RCC 7860 (cell line): Measurements from ENCODE around the gene CDKL5.

Experiments used
- DNase-seq: peaks from one replicate; pipeline ENCODE4 v3.0.0-alpha.2; 2015; ENCODE audit warnings: low spot score
- FAIRE-seq: peaks from 2 replicates; lab custom pipeline; 2012; peaks lifted over from hg19 to GRCh38; lab: Jason Lieb, UNC

Gene CDKL5

GRCh38 chrX:18455384-18455783 lies 30.0 kb downstream of the CDKL5 start:
- FAIRE-seq: no peak

GRCh38 chrX:18457000-18457399 lies 31.6 kb downstream of the CDKL5 start:
- FAIRE-seq: no peak
- no peak for DNase-seq

More at GRCh38 chrX:18455384-18455783, 30.0 kb downstream of the CDKL5 start:
- DNase-seq: peak; percentile 9

GRCh38 chrX:18461431-18461830 lies 36.0 kb downstream of the CDKL5 start:
- FAIRE-seq (no peak), DNase-seq (no peak)

GRCh38 chrX:18464499-18464898 lies 39.1 kb downstream of the CDKL5 start:
- DNase-seq (no peak), FAIRE-seq (no peak)

GRCh38 chrX:18465051-18465450 lies 39.6 kb downstream of the CDKL5 start:
- DNase-seq (no peak), FAIRE-seq (no peak)

GRCh38 chrX:18468599-18468998 lies 43.2 kb downstream of the CDKL5 start:
- FAIRE-seq (no peak), DNase-seq (no peak)

GRCh38 chrX:18471296-18471695 lies 45.9 kb downstream of the CDKL5 start:
- FAIRE-seq: no peak
- DNase-seq: no peak

GRCh38 chrX:18490806-18491555 lies 65.6 kb downstream of the CDKL5 start:
- DNase-seq (no peak), FAIRE-seq (no peak)

- FAIRE-seq (peak; percentile 51), DNase-seq (no peak)
These were observed 66.4 kb downstream of the CDKL5 start for GRCh38 chrX:18491587-18492340.

- FAIRE-seq: no peak
- no peak for DNase-seq
These were observed 109.5 kb downstream of the CDKL5 start for GRCh38 chrX:18534949-18535348.

GRCh38 chrX:18537068-18537467 lies 111.7 kb downstream of the CDKL5 start:
- no peak for FAIRE-seq
- DNase-seq: no peak

GRCh38 chrX:18537524-18537923 lies 112.1 kb downstream of the CDKL5 start:
- DNase-seq (no peak), FAIRE-seq (no peak)

GRCh38 chrX:18542131-18542530 lies 116.7 kb downstream of the CDKL5 start:
- DNase-seq (no peak), FAIRE-seq (no peak)

GRCh38 chrX:18542905-18543304 lies 117.5 kb downstream of the CDKL5 start:
- no peak for DNase-seq
- FAIRE-seq: no peak

- FAIRE-seq (no peak), DNase-seq (no peak)
These were observed 118.3 kb downstream of the CDKL5 start for GRCh38 chrX:18543738-18544137.

- FAIRE-seq (no peak), DNase-seq (no peak)
These were observed 120.4 kb downstream of the CDKL5 start for GRCh38 chrX:18545771-18546170.

- DNase-seq: no peak
- no peak for FAIRE-seq
These were observed 123.6 kb downstream of the CDKL5 start for GRCh38 chrX:18548996-18549395.

- no peak for FAIRE-seq
- no peak for DNase-seq
These were observed 124.2 kb downstream of the CDKL5 start for GRCh38 chrX:18549643-18550042.

GRCh38 chrX:18557879-18558278 lies 132.5 kb downstream of the CDKL5 start:
- DNase-seq (no peak), FAIRE-seq (no peak)

GRCh38 chrX:18558799-18559198 lies 133.4 kb downstream of the CDKL5 start:
- FAIRE-seq (no peak), DNase-seq (no peak)

GRCh38 chrX:18561020-18561419 lies 135.6 kb downstream of the CDKL5 start:
- DNase-seq (no peak), FAIRE-seq (no peak)

GRCh38 chrX:18565727-18566126 lies 140.3 kb downstream of the CDKL5 start:
- no peak for FAIRE-seq

More at GRCh38 chrX:18565727-18566126, 140.3 kb downstream of the CDKL5 start:
- no peak for DNase-seq
